Ishikawa (cell line): ENCODE data around the gene PXN.
A peak's percentile ranks its signal among the peaks of the same experiment; 100 is the strongest.

Source experiments
- CEBPB ChIP-seq: IDR thresholded peaks from 2 replicates; pipeline ENCODE4 v1.6.1; 2012
- CREB1 ChIP-seq: IDR thresholded peaks from 2 replicates; pipeline ENCODE4 v1.6.1; 2012; ENCODE audit warnings: low read depth
- EGR1 ChIP-seq: IDR thresholded peaks from 2 replicates; pipeline ENCODE4 v1.6.1; 2012
- EP300 ChIP-seq: IDR thresholded peaks from 2 replicates; pipeline ENCODE4 v1.6.1; 2012; ENCODE audit warnings: borderline replicate concordance
- FOXM1 ChIP-seq: IDR thresholded peaks from 2 replicates; pipeline ENCODE4 v1.6.1; 2012; ENCODE audit warnings: low read depth, borderline replicate concordance
- NFIC ChIP-seq: IDR thresholded peaks from 2 replicates; pipeline ENCODE4 v1.6.1; 2012
- RAD21 ChIP-seq: IDR thresholded peaks from 2 replicates; pipeline ENCODE4 v1.6.1; 2012; ENCODE audit warnings: low read depth
- TAF1 ChIP-seq: IDR thresholded peaks from 2 replicates; pipeline ENCODE4 v1.6.1; 2012; ENCODE audit warnings: low read depth, mild to moderate bottlenecking
- TCF12 ChIP-seq: IDR thresholded peaks from 2 replicates; pipeline ENCODE4 v1.6.1; 2012; ENCODE audit warnings: low read depth
- TEAD4 ChIP-seq: IDR thresholded peaks from 2 replicates; pipeline ENCODE4 v1.6.1; 2012
- YY1 ChIP-seq: IDR thresholded peaks from 2 replicates; pipeline ENCODE4 v1.6.1; 2012; ENCODE audit warnings: low read depth
- ZBTB7A ChIP-seq: IDR thresholded peaks from 2 replicates; pipeline ENCODE4 v1.6.1; 2012; ENCODE audit warnings: low read depth
- TF ChIP-seq, protein P1 (sequence below): IDR thresholded peaks from 2 replicates; pipeline ENCODE4 v1.6.1; 2012; ENCODE audit warnings: low read depth, mild to moderate bottlenecking
- TF ChIP-seq, protein P2 (sequence below): IDR thresholded peaks from 2 replicates; pipeline ENCODE4 v1.6.1; 2012
- TF ChIP-seq, protein P3 (sequence below): IDR thresholded peaks from 2 replicates; pipeline ENCODE4 v1.6.1; 2012

Gene PXN

DNA sequence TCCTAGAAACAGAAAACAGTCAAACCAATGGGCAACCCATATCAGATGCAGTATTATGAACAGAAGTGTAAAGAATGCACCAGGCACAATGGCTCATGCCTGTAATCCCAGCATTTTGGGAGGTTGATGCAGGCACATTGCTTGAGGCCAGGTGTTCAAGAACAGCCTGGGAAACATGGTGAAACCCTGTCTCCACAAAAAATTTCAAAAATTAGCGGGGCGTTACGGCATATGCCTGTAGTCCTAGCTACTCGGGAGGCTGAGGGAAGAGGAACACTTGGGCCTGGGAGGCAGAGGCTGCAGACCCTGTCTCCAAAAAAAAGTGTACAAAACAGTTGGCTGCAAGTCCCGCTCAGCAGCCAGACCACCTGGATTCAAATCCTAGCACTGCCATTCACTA lies 4.9 kb downstream of the PXN start:
- TF ChIP-seq TCF12 = no peak
- no peak for TF ChIP-seq CREB1
- TF ChIP-seq, protein P1, sequence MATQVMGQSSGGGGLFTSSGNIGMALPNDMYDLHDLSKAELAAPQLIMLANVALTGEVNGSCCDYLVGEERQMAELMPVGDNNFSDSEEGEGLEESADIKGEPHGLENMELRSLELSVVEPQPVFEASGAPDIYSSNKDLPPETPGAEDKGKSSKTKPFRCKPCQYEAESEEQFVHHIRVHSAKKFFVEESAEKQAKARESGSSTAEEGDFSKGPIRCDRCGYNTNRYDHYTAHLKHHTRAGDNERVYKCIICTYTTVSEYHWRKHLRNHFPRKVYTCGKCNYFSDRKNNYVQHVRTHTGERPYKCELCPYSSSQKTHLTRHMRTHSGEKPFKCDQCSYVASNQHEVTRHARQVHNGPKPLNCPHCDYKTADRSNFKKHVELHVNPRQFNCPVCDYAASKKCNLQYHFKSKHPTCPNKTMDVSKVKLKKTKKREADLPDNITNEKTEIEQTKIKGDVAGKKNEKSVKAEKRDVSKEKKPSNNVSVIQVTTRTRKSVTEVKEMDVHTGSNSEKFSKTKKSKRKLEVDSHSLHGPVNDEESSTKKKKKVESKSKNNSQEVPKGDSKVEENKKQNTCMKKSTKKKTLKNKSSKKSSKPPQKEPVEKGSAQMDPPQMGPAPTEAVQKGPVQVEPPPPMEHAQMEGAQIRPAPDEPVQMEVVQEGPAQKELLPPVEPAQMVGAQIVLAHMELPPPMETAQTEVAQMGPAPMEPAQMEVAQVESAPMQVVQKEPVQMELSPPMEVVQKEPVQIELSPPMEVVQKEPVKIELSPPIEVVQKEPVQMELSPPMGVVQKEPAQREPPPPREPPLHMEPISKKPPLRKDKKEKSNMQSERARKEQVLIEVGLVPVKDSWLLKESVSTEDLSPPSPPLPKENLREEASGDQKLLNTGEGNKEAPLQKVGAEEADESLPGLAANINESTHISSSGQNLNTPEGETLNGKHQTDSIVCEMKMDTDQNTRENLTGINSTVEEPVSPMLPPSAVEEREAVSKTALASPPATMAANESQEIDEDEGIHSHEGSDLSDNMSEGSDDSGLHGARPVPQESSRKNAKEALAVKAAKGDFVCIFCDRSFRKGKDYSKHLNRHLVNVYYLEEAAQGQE = no peak
- no peak for TF ChIP-seq CEBPB
- TF ChIP-seq FOXM1 = no peak
- no peak for TF ChIP-seq EGR1
- no peak for TF ChIP-seq NFIC
- TF ChIP-seq EP300 = no peak
- no peak for TF ChIP-seq TEAD4
- no peak for TF ChIP-seq ZBTB7A
- TF ChIP-seq YY1 = no peak
- no peak for TF ChIP-seq RAD21
- no peak for TF ChIP-seq TAF1
- TF ChIP-seq, protein P2, sequence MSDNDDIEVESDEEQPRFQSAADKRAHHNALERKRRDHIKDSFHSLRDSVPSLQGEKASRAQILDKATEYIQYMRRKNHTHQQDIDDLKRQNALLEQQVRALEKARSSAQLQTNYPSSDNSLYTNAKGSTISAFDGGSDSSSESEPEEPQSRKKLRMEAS = no peak
- TF ChIP-seq, protein P3, sequence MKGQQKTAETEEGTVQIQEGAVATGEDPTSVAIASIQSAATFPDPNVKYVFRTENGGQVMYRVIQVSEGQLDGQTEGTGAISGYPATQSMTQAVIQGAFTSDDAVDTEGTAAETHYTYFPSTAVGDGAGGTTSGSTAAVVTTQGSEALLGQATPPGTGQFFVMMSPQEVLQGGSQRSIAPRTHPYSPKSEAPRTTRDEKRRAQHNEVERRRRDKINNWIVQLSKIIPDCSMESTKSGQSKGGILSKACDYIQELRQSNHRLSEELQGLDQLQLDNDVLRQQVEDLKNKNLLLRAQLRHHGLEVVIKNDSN = no peak

DNA sequence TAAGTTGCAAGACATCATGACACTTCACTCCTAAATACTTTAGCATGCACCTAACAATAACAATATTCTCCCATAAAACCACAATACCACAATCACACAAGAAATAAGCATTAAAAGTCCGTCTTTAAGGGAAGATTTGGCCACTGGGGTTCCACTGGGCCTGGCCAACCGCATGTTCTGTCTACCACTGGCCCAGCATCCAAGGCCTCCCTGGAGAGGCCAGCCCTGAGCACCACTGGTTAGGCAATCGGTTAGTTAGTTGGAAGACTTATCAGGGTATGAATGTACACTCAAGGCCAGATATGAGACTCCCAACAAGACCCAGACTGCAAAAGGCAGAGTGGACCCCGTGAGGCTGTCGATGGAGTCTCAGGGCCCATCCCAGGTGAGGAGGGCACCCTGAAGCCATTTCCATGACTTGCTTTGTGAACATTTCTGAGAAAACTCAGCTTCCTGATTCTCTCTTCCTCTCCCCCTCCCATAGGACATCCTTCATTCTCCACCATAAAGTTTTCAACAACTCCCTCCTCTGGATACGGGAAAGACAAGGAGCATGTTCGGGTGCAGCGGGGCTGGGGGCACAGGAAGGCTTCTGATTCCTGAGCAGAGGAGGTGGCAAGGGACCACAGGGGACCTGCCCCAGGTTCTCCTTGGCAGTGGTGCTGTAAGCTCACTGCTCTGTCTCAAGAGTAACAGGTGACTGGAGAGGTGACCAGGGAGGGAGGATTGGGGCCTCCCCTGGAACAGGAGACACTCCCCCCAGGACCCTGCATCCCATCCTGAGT lies 5.9 kb downstream of the PXN start:
- TF ChIP-seq CEBPB = no peak

DNA sequence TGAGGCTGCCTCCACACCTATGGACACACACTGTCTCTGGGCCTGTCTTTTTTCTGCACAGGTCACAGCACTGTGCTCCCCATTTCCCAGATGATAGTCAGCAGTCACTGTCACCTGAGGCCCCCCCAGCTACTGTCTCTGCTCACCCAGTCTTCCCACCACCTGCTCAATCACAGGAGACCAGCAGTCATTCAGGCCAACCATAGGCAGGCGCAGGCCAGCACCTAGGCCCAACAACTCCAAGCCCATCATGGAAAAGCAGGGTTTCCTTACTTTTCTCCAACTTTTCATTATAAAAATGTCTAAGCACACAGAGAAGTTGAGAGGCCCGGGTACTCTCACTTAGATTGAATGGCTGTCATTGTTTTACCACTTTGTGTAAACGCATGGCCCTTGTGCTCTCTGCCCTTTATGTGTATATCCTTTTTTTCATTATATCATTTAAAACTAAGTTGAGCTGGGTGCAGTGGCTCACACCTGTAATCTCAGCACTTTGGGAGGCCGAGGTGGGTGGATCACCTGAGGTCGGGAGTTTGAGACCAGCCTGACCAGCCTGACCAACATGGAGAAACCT lies 7.1 kb downstream of the PXN start:
- no peak for TF ChIP-seq NFIC
- no peak for TF ChIP-seq RAD21
- TF ChIP-seq, protein P3 = no peak
- no peak for TF ChIP-seq EP300
- TF ChIP-seq, protein P2 = no peak
- TF ChIP-seq, protein P1 = no peak
- no peak for TF ChIP-seq TEAD4
- TF ChIP-seq CEBPB = no peak
- no peak for TF ChIP-seq FOXM1
- TF ChIP-seq YY1 = no peak
- TF ChIP-seq TAF1 = no peak
- no peak for TF ChIP-seq TCF12

DNA sequence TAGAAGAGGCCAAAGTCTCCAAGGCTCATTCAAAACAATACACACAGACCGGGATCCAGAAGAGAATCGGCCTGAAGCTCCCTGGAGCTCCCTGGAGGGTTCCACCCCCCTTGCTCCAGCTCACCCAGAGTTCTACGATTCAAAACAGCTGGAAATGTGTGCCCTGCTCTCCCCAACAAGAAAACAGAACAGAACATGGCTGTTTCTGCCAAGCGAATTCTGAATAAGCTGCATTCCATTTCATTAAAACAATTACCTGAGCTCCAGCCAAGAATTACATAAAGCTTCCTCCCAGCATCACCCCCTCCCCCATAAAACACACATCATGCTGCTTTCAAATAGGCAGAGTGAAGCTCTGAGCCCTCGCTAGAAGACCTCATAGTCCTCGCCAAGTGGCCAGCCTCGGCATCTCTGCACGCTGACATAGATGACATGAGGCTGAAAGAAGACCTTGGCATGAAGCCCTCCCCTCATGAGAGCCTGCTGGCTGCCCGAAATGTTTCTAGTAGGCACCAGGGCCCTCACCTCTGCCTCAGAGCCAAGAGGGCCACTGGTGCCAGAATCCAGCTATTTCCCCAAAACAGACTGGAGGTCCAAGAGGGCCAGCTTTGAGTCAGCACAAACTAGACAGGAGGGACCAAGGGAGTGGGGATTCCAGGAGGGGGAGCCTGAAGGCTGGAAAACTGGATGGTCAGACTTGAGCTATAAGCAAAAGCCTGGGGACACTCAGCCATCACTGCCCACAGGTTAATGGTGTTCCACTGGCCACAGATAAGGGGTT lies 8.3 kb downstream of the PXN start:
- TF ChIP-seq EP300 = peak; percentile 72
- peak; percentile 68 for TF ChIP-seq YY1
- no peak for TF ChIP-seq CREB1
- TF ChIP-seq TAF1 = no peak
- TF ChIP-seq, protein P1 = no peak
- TF ChIP-seq CEBPB = peak; percentile 40
- TF ChIP-seq, protein P3 = no peak
- TF ChIP-seq FOXM1 = peak; percentile 61
- TF ChIP-seq, protein P2 = peak; percentile 69
- TF ChIP-seq ZBTB7A = no peak
- peak; percentile 97 for TF ChIP-seq NFIC
- TF ChIP-seq TCF12 = peak; percentile 84
- peak; percentile 79 for TF ChIP-seq TEAD4
- peak; percentile 13 for TF ChIP-seq RAD21
- TF ChIP-seq EGR1 = no peak
